Activated gamma-delta T cell treated with Interleukin-2 at 50 U/mL for 16 hours (primary cell): Measurements from ENCODE around the gene THRB.

Experiments used
- DNase-seq: peaks from one replicate; pipeline ENCODE4 v3.0.0-alpha.2; 2020

Gene THRB

GRCh38 chr3:24258260-24258659 is 236.4 kb downstream of the THRB start:
- DNase-seq, result no peak

- DNase-seq, result no peak
These were observed 239.2 kb downstream of the THRB start for GRCh38 chr3:24255414-24255813.

- no peak for DNase-seq
These were observed 240.0 kb downstream of the THRB start for GRCh38 chr3:24254649-24255048.

- no peak for DNase-seq
These were observed 241.3 kb downstream of the THRB start for GRCh38 chr3:24253336-24253735.

GRCh38 chr3:24249523-24249922 is 245.1 kb downstream of the THRB start:
- no peak for DNase-seq

GRCh38 chr3:24245056-24245455 is 249.6 kb downstream of the THRB start:
- no peak for DNase-seq

- no peak for DNase-seq
These were observed 250.2 kb downstream of the THRB start for GRCh38 chr3:24244491-24244890.

GRCh38 chr3:24242012-24242698 is 252.5 kb downstream of the THRB start:
- DNase-seq, result no peak

GRCh38 chr3:24240306-24240705 is 254.3 kb downstream of the THRB start:
- no peak for DNase-seq

GRCh38 chr3:24237971-24238706 is 256.5 kb downstream of the THRB start:
- no peak for DNase-seq

- no peak for DNase-seq
These were observed 259.5 kb downstream of the THRB start for GRCh38 chr3:24235121-24235520.

GRCh38 chr3:24232784-24233183 is 261.9 kb downstream of the THRB start:
- no peak for DNase-seq

- DNase-seq, result no peak
These were observed 265.0 kb downstream of the THRB start for GRCh38 chr3:24229468-24230221.

- no peak for DNase-seq
These were observed 267.0 kb downstream of the THRB start for GRCh38 chr3:24227635-24228034.

- DNase-seq, result no peak
These were observed 268.3 kb downstream of the THRB start for GRCh38 chr3:24226397-24226796.

GRCh38 chr3:24225385-24225950 is 269.2 kb downstream of the THRB start:
- no peak for DNase-seq

GRCh38 chr3:24224666-24225384 is 269.8 kb downstream of the THRB start:
- DNase-seq, result no peak

GRCh38 chr3:24222165-24222805 is 272.4 kb downstream of the THRB start:
- DNase-seq, result no peak

GRCh38 chr3:24220859-24221657 is 273.6 kb downstream of the THRB start:
- DNase-seq, result no peak

- DNase-seq, result no peak
These were observed 279.1 kb downstream of the THRB start for GRCh38 chr3:24215502-24215901.

- DNase-seq, result no peak
These were observed 283.3 kb downstream of the THRB start for GRCh38 chr3:24211381-24211780.
